WTC11 (cell line): Measurements from ENCODE around the gene NRXN3.

Experiments
- JUN ChIP-seq: sonication (generic); formaldehyde crosslinking; IDR thresholded peaks from 2 replicates; pipeline ENCODE4 v1.8.0; 2023; ENCODE audit warnings: mild to moderate bottlenecking, missing genetic modification reagents
- SP1 ChIP-seq: sonication (generic); formaldehyde crosslinking; conservative IDR thresholded peaks from 2 replicates; pipeline ENCODE4 v1.8.1; 2022; ENCODE audit warnings: missing genetic modification reagents
- TP53 ChIP-seq: sonication (generic); formaldehyde crosslinking; IDR thresholded peaks from 2 replicates; pipeline ENCODE4 v1.8.1; 2023; ENCODE audit warnings: mild to moderate bottlenecking, missing genetic modification reagents
- ZNF219 ChIP-seq: sonication (generic); formaldehyde crosslinking; IDR thresholded peaks from 2 replicates; pipeline ENCODE4 v1.8.0; 2023; ENCODE audit warnings: missing genetic modification reagents, mild to moderate bottlenecking, borderline replicate concordance
- TF ChIP-seq, protein P1 (sequence below): fragments of 200-600 bp; IDR thresholded peaks from 2 replicates; pipeline ENCODE4 v1.8.0; 2022; ENCODE audit warnings: antibody characterized with exemption
- TF ChIP-seq, protein P2 (sequence below): sonication (generic); formaldehyde crosslinking; conservative IDR thresholded peaks from 2 replicates; pipeline ENCODE4 v1.8.1; 2022; ENCODE audit warnings: mild to moderate bottlenecking, missing genetic modification reagents
- TF ChIP-seq, protein P3 (sequence below): sonication (generic); formaldehyde crosslinking; IDR thresholded peaks from 2 replicates; pipeline ENCODE4 v1.8.1; 2022; ENCODE audit warnings: mild to moderate bottlenecking, moderate library complexity, missing genetic modification reagents
- TF ChIP-seq, protein P4 (sequence below): sonication (generic); formaldehyde crosslinking; IDR thresholded peaks from 2 replicates; pipeline ENCODE4 v1.8.1; 2023; ENCODE audit warnings: mild to moderate bottlenecking, missing genetic modification reagents

DNA sequence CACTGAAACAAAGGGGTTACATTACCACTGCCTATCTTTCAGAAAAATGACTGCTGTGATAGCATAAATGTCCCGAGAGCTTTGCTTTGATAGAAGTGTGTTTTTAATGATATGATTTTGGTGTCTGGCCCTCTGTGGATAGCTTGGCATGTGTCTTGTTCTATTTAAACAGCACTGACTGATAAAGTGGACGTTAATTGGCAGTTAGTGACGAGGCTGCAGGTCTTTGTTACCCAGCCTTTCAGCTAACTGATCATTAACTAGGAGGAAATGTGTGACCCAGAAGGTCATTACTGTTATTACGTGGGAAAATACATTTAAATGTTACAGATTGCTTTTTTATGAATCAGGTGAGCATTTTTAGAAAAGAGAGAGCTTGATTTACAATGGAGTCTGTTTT, 1612.9 kb downstream of the NRXN3 start:
- TF ChIP-seq JUN (no peak), SP1 (CRISPR knock-in tag) (no peak), ZNF219 (CRISPR knock-in tag) (no peak), TP53 (no peak)
- TF ChIP-seq, protein P1, sequence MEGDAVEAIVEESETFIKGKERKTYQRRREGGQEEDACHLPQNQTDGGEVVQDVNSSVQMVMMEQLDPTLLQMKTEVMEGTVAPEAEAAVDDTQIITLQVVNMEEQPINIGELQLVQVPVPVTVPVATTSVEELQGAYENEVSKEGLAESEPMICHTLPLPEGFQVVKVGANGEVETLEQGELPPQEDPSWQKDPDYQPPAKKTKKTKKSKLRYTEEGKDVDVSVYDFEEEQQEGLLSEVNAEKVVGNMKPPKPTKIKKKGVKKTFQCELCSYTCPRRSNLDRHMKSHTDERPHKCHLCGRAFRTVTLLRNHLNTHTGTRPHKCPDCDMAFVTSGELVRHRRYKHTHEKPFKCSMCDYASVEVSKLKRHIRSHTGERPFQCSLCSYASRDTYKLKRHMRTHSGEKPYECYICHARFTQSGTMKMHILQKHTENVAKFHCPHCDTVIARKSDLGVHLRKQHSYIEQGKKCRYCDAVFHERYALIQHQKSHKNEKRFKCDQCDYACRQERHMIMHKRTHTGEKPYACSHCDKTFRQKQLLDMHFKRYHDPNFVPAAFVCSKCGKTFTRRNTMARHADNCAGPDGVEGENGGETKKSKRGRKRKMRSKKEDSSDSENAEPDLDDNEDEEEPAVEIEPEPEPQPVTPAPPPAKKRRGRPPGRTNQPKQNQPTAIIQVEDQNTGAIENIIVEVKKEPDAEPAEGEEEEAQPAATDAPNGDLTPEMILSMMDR, result no peak
- TF ChIP-seq, protein P2, sequence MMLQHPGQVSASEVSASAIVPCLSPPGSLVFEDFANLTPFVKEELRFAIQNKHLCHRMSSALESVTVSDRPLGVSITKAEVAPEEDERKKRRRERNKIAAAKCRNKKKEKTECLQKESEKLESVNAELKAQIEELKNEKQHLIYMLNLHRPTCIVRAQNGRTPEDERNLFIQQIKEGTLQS (CRISPR knock-in tag), result no peak
- TF ChIP-seq, protein P3, sequence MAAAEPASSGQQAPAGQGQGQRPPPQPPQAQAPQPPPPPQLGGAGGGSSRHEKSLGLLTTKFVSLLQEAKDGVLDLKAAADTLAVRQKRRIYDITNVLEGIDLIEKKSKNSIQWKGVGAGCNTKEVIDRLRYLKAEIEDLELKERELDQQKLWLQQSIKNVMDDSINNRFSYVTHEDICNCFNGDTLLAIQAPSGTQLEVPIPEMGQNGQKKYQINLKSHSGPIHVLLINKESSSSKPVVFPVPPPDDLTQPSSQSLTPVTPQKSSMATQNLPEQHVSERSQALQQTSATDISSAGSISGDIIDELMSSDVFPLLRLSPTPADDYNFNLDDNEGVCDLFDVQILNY, result no peak
- TF ChIP-seq, protein P4, sequence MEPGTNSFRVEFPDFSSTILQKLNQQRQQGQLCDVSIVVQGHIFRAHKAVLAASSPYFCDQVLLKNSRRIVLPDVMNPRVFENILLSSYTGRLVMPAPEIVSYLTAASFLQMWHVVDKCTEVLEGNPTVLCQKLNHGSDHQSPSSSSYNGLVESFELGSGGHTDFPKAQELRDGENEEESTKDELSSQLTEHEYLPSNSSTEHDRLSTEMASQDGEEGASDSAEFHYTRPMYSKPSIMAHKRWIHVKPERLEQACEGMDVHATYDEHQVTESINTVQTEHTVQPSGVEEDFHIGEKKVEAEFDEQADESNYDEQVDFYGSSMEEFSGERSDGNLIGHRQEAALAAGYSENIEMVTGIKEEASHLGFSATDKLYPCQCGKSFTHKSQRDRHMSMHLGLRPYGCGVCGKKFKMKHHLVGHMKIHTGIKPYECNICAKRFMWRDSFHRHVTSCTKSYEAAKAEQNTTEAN (CRISPR knock-in tag), result no peak
